M059J (cell line): ENCODE results near the gene PRMT7. TPM values are rescaled to one million over a fixed set of nuclear protein-coding genes. Genes with fewer than 3 reads are reported as not detected.

Experiments
- DNase-seq: peaks from one replicate; pipeline ENCODE4 v3.0.0-alpha.2; 2012; ENCODE audit warnings: low read depth
- total RNA-seq: library from RNA; depleted of rRNA; stranded (reverse); fragments of >200 nt; shearing (Covaris generic); gene quantifications from 2 replicates; pipeline ENCODE4 v1.2.3, GENCODE V29; 2014

Gene PRMT7
- total RNA-seq, 1 experiment from 2014 or later: 44.2 TPM

DNA sequence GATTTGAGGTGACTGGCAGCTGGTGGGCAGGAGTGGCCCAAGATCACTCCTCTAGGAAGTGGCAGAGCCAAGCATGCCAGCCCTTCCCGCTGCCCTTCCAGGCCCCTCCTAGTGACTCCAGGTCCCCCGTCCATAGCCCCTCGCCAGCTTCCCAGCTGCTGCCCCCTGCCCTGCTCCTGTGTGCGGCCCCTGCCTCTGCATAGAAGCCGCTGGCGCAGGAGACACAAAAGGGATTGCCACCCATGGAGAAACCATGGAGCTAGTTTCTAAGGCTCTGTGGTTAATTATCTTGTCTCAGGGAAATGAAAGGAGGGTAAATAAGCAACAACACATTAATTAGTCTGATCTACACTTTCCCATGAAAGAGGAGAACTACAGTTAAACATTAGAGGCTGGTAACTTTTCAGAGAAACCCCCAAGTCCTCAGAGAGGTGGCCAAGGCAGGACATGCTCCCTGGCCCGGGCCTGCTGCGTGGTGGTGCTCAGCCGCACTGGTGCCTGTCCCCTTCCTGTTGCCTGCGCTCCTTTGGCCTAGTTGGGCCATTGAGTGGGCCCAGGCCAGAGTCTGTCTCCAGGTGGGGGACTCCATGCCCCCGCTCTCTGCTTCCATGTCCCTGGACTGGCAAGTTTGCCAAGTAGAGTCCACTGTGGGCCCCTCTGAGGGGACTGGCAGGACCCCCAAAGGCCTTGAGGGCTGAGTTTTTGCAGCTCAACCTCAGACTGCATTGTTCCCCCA, 65.2 kb downstream of the PRMT7 start:
- no peak for DNase-seq

DNA sequence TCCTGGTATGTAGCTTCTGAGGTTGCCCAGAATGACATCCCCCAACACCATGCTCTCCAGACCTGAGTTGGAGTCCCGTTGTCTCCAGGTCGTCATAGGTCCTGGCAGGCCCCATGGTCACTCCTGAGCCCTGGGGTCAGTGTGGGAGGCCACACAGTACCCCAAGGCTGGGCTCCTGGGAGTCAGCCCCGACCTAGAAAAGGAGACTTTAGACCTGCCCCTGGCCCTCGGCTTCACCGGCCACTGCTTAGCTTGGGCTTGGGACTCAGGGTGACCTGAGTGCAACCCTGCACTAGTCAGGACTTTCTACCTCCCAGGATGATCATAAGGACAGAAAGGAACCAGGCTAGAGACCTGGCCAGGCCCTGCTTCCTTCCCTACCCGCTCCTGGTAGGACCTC, 65.8 kb downstream of the PRMT7 start:
- no peak for DNase-seq

DNA sequence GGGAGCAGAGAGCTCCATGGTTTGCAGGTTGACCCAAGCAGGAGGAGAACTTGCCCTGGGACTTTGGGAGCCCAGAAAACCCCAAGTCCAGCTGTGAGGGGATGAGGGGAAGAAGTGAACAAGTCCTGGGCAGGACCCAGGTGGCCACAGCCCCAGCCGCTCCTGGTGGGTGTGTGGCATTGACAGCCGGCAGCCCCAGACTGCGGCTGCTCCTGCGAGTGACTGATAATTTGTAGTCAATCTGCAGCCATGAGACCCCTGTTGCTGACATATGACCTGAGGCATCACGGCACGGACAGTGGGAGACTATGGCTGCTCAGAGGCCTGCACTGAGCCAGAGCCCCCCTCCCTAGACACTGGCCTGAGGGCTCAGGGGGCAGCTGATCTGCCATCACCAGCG, 66.4 kb downstream of the PRMT7 start:
- DNase-seq: no peak

GRCh38 chr16:68377667-68378393, 67.0 kb downstream of the PRMT7 start:
- no peak for DNase-seq

DNA sequence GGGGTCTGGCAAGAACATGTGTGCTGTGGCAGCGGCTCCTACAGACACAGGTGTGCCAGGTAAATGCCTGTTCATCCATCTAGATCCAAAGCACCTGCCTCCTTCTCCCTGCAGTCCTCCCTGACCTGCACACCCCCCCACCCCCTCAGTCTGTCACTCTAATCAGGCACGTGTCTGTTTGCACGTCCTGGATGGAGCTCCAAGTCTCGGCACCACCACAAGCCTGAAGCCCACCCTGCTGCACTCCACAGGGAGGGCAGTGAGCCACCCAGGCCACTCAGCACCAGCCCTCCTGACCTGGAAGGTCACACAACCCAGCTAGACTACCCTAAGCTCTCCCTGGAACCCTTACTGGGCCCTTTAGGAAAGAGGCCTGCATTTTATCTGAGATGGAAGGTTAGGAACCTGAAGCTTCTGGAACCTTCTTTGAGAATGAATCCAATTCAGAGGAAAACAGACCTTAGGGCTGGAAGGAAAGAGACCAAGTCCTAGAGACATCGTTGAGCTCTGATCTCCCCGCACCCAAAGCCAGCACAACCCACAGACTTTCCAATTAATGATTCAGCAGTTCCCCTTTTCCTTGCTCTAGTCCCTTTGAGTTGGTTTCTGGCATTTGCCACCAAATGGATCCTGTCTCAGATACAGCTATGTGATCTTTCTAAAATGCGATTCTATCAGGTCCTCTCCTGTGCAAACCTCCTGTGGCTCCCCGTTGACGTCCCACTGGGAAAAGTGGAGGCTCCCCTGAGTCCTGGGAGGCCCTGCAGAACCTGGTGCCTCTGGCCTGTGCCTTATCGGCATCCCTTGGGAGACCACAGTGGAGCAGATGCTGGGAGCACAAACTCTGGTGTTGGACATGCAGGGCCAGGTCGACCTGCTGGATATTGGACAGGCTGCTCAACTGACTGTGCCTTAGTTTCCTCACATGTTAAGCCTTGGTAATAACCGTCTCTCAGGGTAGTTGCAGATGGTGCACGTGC, 67.9 kb downstream of the PRMT7 start:
- no peak for DNase-seq

- DNase-seq: no peak
Observed at GRCh38 chr16:68379472-68380347, 68.9 kb downstream of the PRMT7 start.

- no peak for DNase-seq
Observed at GRCh38 chr16:68380348-68380670, 69.5 kb downstream of the PRMT7 start.

- DNase-seq: no peak
Observed at GRCh38 chr16:68380676-68381362, 70.0 kb downstream of the PRMT7 start.

- no peak for DNase-seq
Observed at GRCh38 chr16:68381363-68381724, 70.5 kb downstream of the PRMT7 start.

- DNase-seq: no peak
Observed at GRCh38 chr16:68382296-68382718, 71.5 kb downstream of the PRMT7 start.

GRCh38 chr16:68383858-68384257, 73.0 kb downstream of the PRMT7 start:
- no peak for DNase-seq

DNA sequence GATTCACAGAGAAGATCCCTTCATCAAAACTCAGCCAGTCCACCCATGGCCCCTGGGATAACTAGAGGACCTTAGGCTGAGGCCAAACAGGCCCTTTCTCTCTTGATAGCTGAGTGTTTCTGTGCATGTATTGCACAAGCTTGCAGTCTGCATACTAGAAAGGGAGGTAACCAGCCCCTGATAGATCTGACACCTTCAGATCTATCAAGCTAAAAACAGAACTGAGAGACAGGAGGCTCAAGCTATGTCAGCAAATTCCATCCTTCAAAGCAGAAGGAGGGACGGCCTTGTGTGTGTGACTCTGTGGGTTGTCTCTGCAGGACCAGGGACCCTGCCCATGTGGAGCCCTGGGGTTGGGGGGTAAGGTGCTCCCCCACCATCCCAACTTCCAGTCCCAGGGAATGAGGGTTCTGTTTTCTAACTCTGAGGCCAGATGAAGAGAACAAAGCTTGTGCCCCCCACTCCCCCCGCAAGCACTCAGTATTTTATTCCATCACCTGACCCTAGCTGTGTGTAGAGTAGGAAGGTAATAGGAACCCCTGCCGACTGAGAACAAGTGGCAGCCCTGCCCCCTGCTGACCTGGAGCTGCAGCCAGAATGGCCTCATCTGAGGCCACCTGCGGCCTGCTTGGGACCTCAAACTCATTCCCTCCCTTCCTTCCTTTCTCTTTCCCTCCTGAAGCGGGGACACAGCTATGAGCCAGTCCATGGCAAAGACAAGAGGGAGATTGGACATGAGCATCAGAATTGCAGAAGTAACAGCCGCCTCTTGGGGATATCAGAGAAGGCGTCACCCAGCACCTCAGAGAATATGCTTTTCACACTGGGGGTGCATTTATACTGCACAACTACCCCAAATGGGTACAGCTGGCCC, 73.7 kb downstream of the PRMT7 start:
- no peak for DNase-seq

DNA sequence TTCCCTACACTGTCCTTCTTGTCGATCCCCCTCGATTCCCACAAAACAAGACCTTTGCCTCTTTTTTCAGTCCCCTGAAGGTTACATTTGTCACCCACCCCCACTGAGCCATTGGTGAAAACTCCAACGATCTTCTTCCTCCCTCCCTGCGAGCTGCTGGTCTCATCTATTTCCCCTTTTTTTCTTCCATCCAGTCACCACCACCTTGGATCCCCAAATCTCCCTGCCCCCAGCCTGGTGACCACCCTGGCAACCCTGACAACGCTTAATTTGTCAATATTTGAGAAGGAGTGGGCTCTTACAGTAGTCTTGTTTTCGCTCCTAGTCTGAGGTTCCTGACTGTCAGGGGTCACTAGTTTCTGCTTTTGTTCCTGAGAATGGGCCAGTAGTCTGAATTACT, 74.6 kb downstream of the PRMT7 start:
- DNase-seq: no peak

DNA sequence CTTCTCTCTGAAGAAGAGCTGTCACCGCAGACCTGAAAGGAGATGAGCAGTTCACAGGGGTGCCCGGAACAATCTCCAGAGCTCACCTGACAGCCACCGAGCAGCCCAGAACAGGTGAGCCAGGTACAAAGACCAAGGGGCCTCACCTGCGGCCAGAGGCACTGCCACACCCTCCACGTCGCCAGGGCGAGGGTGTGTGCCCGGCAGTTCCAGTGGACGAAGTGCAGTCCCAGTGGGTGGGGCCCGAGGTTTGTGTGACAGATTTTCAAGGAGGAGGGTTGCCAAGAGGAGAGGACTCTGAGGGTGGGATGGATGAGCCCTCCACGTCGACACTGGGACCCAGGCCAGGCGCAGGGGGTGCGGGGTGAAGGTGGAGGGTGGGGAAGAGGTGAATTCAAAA, 75.8 kb downstream of the PRMT7 start:
- DNase-seq: no peak

DNA sequence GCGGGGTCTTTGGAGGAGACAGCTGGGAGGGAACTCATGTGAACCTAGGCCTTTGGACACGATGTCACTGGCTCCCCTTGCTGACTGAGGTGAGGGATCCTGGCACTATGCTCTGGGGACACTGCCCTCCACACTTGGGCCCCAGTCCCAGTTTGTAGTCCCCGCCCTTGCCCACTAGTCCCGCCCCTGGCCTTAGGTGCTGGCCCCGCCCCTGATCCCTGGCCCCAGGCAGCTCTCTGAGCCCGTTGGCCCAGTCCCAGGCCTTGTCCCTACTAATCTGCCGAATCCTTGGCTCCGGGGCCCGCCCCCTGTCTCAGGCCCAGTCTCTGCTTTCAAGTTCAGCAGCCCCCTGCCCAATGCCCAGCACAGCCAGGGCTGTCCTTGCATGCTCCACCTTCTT, 76.5 kb downstream of the PRMT7 start:
- no peak for DNase-seq

GRCh38 chr16:68388124-68388523, 77.3 kb downstream of the PRMT7 start:
- no peak for DNase-seq

DNA sequence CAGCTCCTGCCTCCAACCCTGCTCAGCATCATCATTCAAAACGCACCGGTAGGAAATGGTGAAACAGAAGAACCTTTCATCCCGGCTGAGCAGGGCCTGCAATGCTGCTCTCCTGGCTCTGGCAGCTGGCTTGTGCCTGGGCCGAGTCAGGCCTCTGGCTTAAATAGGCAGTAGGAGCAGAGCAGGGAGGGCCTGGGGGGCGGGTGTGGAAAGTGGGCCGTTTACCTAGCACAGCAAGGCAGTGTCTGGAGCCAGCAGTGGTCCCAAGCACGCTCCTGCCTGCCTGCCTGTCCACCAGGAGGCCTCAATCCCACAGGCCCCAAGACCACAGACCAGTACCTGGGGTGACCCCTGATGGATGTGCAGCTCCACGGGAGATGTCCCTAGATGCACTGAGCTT, 78.2 kb downstream of the PRMT7 start:
- DNase-seq: no peak

- DNase-seq: no peak
Observed at GRCh38 chr16:68389750-68390371, 79.0 kb downstream of the PRMT7 start.

DNA sequence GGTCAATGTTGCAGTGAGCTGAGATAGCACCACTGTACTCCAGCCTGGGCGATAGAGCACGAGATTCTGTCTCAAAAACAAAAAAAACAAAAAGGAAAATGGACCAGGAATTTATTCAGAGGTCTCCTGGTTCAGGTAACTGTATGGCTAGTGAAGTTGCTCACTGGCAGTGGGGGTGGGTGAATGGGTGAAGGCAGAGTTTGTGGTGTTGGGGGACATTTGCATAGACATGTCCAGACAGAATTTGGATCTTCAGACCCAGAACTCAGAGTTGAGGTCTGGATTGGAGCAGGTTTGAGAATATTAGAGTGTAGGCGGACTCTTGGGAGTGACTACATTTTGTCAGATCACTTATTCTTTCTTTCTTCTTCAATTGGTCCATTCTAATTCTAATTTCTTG, 82.5 kb downstream of the PRMT7 start:
- no peak for DNase-seq
